Embryonic facial prominence (tissue), 1 donor: Measurements from ENCODE around the gene LRRC42.

Experiments
- DNase-seq: peaks from one replicate; pipeline ENCODE4 v3.0.0-alpha.2; 2016; ENCODE audit errors: extremely low spot score

LRRC42 gene

GRCh38 chr1:54004481-54005049 lies 58.4 kb downstream of the LRRC42 start:
- no peak for DNase-seq

GRCh38 chr1:54006508-54006907 lies 60.4 kb downstream of the LRRC42 start:
- DNase-seq: no peak

- no peak for DNase-seq
Observed at GRCh38 chr1:54007613-54008012, 61.5 kb downstream of the LRRC42 start.

- DNase-seq: no peak
Observed at GRCh38 chr1:54008876-54009275, 62.7 kb downstream of the LRRC42 start.

- no peak for DNase-seq
Observed at GRCh38 chr1:54009406-54009805, 63.3 kb downstream of the LRRC42 start.

GRCh38 chr1:54010415-54011117 lies 64.4 kb downstream of the LRRC42 start:
- DNase-seq: no peak

GRCh38 chr1:54011316-54012007 lies 65.3 kb downstream of the LRRC42 start:
- no peak for DNase-seq

GRCh38 chr1:54012008-54012325 lies 65.8 kb downstream of the LRRC42 start:
- DNase-seq: no peak

GRCh38 chr1:54012863-54013262 lies 66.7 kb downstream of the LRRC42 start:
- DNase-seq: no peak

GRCh38 chr1:54013393-54014008 lies 67.4 kb downstream of the LRRC42 start:
- no peak for DNase-seq

GRCh38 chr1:54014009-54014629 lies 68.0 kb downstream of the LRRC42 start:
- DNase-seq: no peak

- no peak for DNase-seq
Observed at GRCh38 chr1:54016343-54017282, 70.5 kb downstream of the LRRC42 start.
